Osteoblast (primary cell): ENCODE data around the gene NKX3-2. TPM values are rescaled to one million over a fixed set of nuclear protein-coding genes. Genes with fewer than 3 reads are reported as not detected.

Source experiments
- DNase-seq: peaks from one replicate; pipeline ENCODE4 v3.0.0; 2011; ENCODE audit warnings: low spot score, mixed read lengths; ENCODE audit not compliant: insufficient read length; ENCODE audit errors: missing footprints
- H2AFZ ChIP-seq: 2 replicates; pipeline ENCODE4 v1.6.0; 2011; ENCODE audit warnings: mild to moderate bottlenecking, low read length
- H3K27ac ChIP-seq: 2 replicates; pipeline ENCODE4 v1.5.1; 2011; ENCODE audit warnings: mild to moderate bottlenecking, low read depth, low read length, moderate library complexity
- H3K27me3 ChIP-seq: 2 replicates; pipeline ENCODE4 v1.6.0; 2012; ENCODE audit warnings: mild to moderate bottlenecking, control low read depth, inconsistent platforms, low read length, moderate library complexity; ENCODE audit not compliant: insufficient read depth
- H3K36me3 ChIP-seq: 2 replicates; pipeline ENCODE4 v1.5.1; 2011; ENCODE audit warnings: mild to moderate bottlenecking, low read length, control low read depth, moderate library complexity; ENCODE audit not compliant: insufficient read depth
- H3K4me1 ChIP-seq: 2 replicates; pipeline ENCODE4 v1.5.1; 2011; ENCODE audit warnings: mild to moderate bottlenecking, low read length, control low read depth, moderate library complexity; ENCODE audit not compliant: insufficient read depth
- H3K4me2 ChIP-seq: 2 replicates; pipeline ENCODE4 v1.6.0; 2011; ENCODE audit warnings: mild to moderate bottlenecking, low read length; ENCODE audit not compliant: insufficient read depth
- H3K4me3 ChIP-seq: fragments of 200-600 bp; sonication (generic); 3 replicates; pipeline ENCODE4 v1.5.1; 2012; ENCODE audit warnings: mild to moderate bottlenecking, low read length, inconsistent platforms; ENCODE audit not compliant: insufficient read depth
- H3K79me2 ChIP-seq: 2 replicates; pipeline ENCODE4 v1.6.0; 2012; ENCODE audit warnings: mild to moderate bottlenecking, low read length, control low read depth, inconsistent platforms; ENCODE audit not compliant: insufficient read depth
- H3K9me3 ChIP-seq: 2 replicates; pipeline ENCODE4 v1.5.1; 2011; ENCODE audit warnings: low read depth, low read length, control low read depth
- H4K20me1 ChIP-seq: 2 replicates; pipeline ENCODE4 v1.6.0; 2012; ENCODE audit warnings: mild to moderate bottlenecking, low read length, control low read depth; ENCODE audit not compliant: insufficient read depth
- CTCF ChIP-seq: IDR thresholded peaks from 2 replicates; pipeline ENCODE4 v1.5.1; 2011; ENCODE audit warnings: mild to moderate bottlenecking, low read depth, low read length, moderate library complexity; ENCODE audit errors: extremely low read depth
- total RNA-seq: library from RNA; depleted of rRNA; stranded (reverse); fragments of >200 nt; gene quantifications from 2 replicates; pipeline ENCODE4 v1.2.3, GENCODE V29; 2012

NKX3-2 gene
- total RNA-seq, 1 donor = 0.72 TPM

GRCh38 chr4:13530823-13531624, 13.3 kb downstream of the NKX3-2 start:
- Histone ChIP-seq H3K4me1 (no peaks in the 10 kb centered on the region), H3K36me3 (no peaks in the 10 kb centered on the region), H3K27ac (no peak overlapping the region), H2AFZ (no peak overlapping the region), H3K4me3 (no peak overlapping the region), H3K79me2 (no peaks in the 10 kb centered on the region), H3K4me2 (no peak overlapping the region), H3K27me3 (peaks cover 45% of the 10 kb centered on the region), H3K9me3 (no peaks in the 10 kb centered on the region), H4K20me1 (no peaks in the 10 kb centered on the region)
- DNase-seq = no peak
- no peak for TF ChIP-seq CTCF

GRCh38 chr4:13529128-13529919, 15.0 kb downstream of the NKX3-2 start:
- Histone ChIP-seq H3K36me3 (no peaks in the 10 kb centered on the region), H4K20me1 (no peaks in the 10 kb centered on the region), H3K4me1 (no peaks in the 10 kb centered on the region), H3K79me2 (no peaks in the 10 kb centered on the region), H2AFZ (no peak overlapping the region), H3K9me3 (peaks cover 4% of the 10 kb centered on the region), H3K27ac (no peak overlapping the region), H3K27me3 (peaks cover 49% of the 10 kb centered on the region), H3K4me2 (no peak overlapping the region), H3K4me3 (no peak overlapping the region)
- TF ChIP-seq CTCF = no peak
- DNase-seq = no peak

GRCh38 chr4:13528821-13529127, 15.5 kb downstream of the NKX3-2 start:
- Histone ChIP-seq H3K4me3 (no peak overlapping the region), H3K36me3 (no peaks in the 10 kb centered on the region), H3K9me3 (peaks cover 9% of the 10 kb centered on the region), H4K20me1 (no peaks in the 10 kb centered on the region), H3K4me2 (no peak overlapping the region), H3K79me2 (no peaks in the 10 kb centered on the region), H3K27ac (no peak overlapping the region), H3K27me3 (peaks cover 54% of the 10 kb centered on the region), H3K4me1 (no peaks in the 10 kb centered on the region), H2AFZ (no peak overlapping the region)
- no peak for TF ChIP-seq CTCF
- peak; percentile 72 for DNase-seq
